GM20000 (cell line): Measurements from ENCODE around the gene BOD1L1.

Experiments
- DNase-seq: peaks from one replicate; pipeline ENCODE4 v3.0.0; 2012; ENCODE audit warnings: low spot score
- CTCF ChIP-seq: IDR thresholded peaks from 2 replicates; pipeline ENCODE4 v1.5.1; 2012; ENCODE audit warnings: mild to moderate bottlenecking, control low read depth; ENCODE audit errors: extremely low read depth, missing control alignments

Gene BOD1L1

GRCh38 chr4:13656569-13657405 is 29.3 kb upstream of the BOD1L1 start:
- peak; percentile 61 for DNase-seq
- TF ChIP-seq CTCF, result peak; percentile 50

- DNase-seq, result peak; percentile 75
- TF ChIP-seq CTCF, result peak; percentile 84
Measured at GRCh38 chr4:13654162-13654797, 26.8 kb upstream of the BOD1L1 start.

- no peak for DNase-seq
- TF ChIP-seq CTCF, result no peak
Measured at GRCh38 chr4:13653766-13654161, 26.2 kb upstream of the BOD1L1 start.

GRCh38 chr4:13647031-13647430 is 19.5 kb upstream of the BOD1L1 start:
- DNase-seq, result no peak
- no peak for TF ChIP-seq CTCF

GRCh38 chr4:13645075-13645474 is 17.6 kb upstream of the BOD1L1 start:
- DNase-seq, result no peak
- no peak for TF ChIP-seq CTCF

- DNase-seq, result no peak
- TF ChIP-seq CTCF, result no peak
Measured at GRCh38 chr4:13642170-13642950, 14.8 kb upstream of the BOD1L1 start.

- TF ChIP-seq CTCF, result no peak
- DNase-seq, result no peak
Measured at GRCh38 chr4:13641084-13641483, 13.6 kb upstream of the BOD1L1 start.
